Subcutaneous preadipocyte (primary cell): ENCODE data around the gene C1QBP. TPM values are rescaled to one million over a fixed set of nuclear protein-coding genes. Genes with fewer than 3 reads are reported as not detected.

ENCODE experiments used
- total RNA-seq: library from RNA; depleted of rRNA; stranded (reverse); fragments of >200 nt; gene quantifications from 2 replicates; pipeline ENCODE4 v1.2.3, GENCODE V29; 2012

Gene C1QBP
- total RNA-seq = 291 and 302 TPM in 2 replicates

GRCh38 chr17:5438716-5439445, at the start of gene C1QBP:
C1QBP (minus strand) TSS chr17:5439155; CDS start chr17:5439073, 82 bp downstream.

GRCh38 chr17:5486206-5487124, 47.5 kb upstream of the C1QBP start, which contains the start of gene MIS12:
MIS12 (plus strand) TSS chr17:5486566; CDS start chr17:5488863, 2,297 bp downstream.

GRCh38 chr17:5485270-5486205, 46.6 kb upstream of the C1QBP start, which contains the start of gene DERL2:
DERL2 (minus strand) TSS chr17:5486178; CDS start chr17:5486161, 17 bp downstream.

GRCh38 chr17:5419959-5420653, 18.8 kb downstream of the C1QBP start, which contains the start of gene RPAIN:
RPAIN (plus strand) TSS chr17:5420182; CDS start chr17:5420211, 29 bp downstream.

GRCh38 chr17:5419356-5419958, 19.5 kb downstream of the C1QBP start, which contains the start of gene NUP88:
NUP88 (minus strand) TSS chr17:5419662; CDS start chr17:5419650, 12 bp downstream.

Other genes with a start within 250 kb of the C1QBP start
- gene ZNF594, start 247.3 kb downstream of the C1QBP start, total RNA-seq = 5.1 and 6.6 TPM in 2 replicates
- gene SCIMP, start 204.3 kb downstream of the C1QBP start, total RNA-seq = not detected in 2 replicates
- 34.2 and 45.7 TPM in 2 replicates for gene RABEP1, start 156.9 kb downstream of the C1QBP start, total RNA-seq
- 65.0 and 112 TPM in 2 replicates for gene NUP88, start 19.5 kb downstream of the C1QBP start, total RNA-seq
- gene RPAIN, start 19.0 kb downstream of the C1QBP start, total RNA-seq = 17.3 and 25.8 TPM in 2 replicates
- gene DHX33, start 29.8 kb upstream of the C1QBP start, total RNA-seq = 15.8 and 23.5 TPM in 2 replicates
- 21.7 and 23.5 TPM in 2 replicates for gene DERL2, start 47.0 kb upstream of the C1QBP start, total RNA-seq
- 6.2 and 10.6 TPM in 2 replicates for gene MIS12, start 47.4 kb upstream of the C1QBP start, total RNA-seq
- 11.4 and 17.6 TPM in 2 replicates for gene NLRP1, start 145.4 kb upstream of the C1QBP start, total RNA-seq